UCSD-AML1 (cell line): ENCODE measurements around the gene EMP3.

ENCODE experiments used
- DNase-seq: peaks from one replicate; lab custom pipeline; 2025; ENCODE audit not compliant: unreplicated experiment; lab: John Stamatoyannopoulos, UW

Gene EMP3

DNA sequence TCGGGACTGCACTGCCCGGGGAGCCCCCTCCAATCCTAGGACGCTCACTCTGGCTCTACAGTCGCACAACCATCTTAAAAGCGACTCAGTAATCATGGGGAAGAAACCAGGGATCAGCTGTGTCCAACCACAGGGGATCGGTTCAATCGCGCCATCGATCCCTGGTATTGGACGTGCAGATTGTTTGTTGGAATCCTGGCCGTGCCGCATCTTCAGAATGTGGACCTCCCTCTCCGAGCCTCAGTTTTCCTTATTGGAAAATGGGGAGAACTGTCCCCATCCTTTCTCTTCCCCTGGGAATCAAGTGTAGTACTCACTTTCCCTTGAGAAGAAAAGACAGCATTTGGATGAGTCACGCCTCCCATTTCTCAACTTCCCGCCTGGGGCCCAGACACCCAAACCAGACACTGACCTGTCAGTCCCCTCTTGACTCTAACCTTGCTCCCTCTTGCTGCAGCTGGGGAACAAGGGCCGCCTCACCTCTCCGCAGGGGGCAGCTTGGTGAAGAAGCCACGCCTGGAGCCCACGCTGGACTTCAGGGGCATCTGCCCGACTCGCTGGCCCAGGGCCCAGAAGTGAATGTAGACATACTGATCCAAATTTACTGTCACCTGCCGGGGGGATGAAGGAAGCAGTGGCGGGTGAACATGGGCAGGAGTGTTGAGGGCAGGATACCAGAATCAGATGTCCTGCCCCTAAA lies 17.6 kb downstream of the EMP3 start:
- DNase-seq: no peak

DNA sequence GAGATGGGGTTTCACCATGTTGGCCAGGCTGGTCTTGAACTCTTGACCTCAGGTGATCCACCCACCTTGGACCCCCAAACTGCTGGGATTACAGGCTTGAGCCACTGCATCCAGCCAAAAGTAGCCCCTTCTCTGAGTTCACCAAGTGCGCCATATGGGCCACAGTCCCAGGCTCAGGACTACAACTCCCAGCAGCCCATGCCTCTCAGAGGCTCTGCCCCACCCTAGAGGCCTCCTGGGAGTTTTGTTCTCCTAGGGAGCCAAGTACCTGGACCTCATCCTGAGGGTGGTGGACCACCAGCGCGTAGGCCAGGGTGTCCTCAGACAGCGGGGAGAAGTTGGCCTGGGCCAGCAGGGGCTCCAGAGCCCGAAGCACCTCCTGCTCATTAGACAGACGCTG lies 19.5 kb downstream of the EMP3 start:
- DNase-seq: no peak

DNA sequence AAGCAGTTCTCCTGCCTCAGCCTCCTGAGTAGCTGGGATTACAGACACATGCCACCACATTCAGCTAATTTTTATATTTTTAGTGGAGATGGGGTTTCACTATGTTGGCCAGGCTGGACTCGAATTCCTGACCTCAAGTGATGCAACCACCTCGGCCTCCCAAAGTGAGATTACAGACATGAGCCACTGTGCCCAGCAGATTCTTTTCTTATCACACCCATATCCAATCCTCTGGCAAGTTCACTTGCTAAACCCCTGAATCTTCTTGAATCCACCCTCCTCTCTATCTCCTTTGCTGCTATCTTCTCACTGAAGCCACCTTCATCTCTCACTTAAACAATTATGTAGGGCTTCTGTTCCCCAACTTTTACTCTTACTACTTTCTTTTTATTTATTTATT lies 20.8 kb downstream of the EMP3 start:
- DNase-seq: no peak

DNA sequence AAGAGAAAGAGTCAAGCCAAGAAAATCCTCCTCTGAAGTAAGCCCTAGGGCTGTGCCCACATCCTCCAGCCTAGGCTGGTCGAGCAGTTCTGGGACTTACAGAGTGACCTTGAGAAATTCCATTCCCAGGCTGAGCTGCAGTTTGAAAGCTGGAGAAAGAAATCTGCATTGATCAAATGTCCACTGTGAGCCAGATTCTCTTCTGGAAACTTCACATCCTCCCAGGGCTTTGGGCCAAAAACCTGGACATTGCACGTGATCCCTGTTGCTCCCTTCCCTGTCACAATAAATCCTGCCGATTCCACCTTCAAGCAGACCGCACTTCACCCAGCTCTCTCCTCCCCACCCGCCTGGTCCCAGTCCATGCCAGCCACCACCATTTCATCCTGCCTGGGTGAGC lies 22.7 kb downstream of the EMP3 start:
- no peak for DNase-seq

DNA sequence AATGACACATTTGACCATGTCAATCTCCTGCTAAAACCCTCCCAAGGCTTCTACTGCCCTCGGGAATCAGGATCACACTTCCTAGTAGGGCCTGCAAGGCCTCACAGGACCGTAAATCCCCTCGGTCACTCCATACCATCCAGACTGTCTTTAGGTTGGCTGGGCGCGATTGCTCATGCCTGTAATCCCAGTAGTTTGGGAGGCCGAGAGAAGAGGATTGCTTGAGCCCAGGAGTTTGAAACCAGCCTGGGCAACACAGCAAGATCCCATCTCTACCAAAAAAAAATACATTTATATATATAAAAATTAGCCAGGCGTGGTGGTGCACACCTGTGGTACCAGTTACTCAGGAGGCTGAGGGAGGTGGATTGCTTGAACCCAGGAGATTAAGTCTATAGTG lies 23.4 kb downstream of the EMP3 start:
- no peak for DNase-seq

DNA sequence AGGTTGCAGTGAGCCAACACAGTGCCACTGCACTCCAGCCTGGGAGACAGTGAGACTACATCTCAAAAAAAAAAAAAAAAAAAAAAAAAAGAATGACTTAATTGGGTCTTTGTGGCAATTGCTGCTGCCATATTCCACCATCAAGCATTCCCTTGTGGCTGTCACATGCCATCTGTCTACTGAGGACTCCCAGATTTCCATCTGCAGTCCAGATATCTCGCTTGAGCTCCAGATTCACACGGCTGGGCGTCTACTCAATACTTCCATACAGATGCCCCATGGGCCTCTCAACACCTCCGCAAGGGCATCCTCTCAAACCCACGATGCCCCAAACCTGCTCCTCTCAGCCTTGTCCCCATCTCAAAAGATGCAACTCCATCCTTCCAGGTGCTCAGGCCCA lies 25.5 kb downstream of the EMP3 start:
- DNase-seq: no peak

DNA sequence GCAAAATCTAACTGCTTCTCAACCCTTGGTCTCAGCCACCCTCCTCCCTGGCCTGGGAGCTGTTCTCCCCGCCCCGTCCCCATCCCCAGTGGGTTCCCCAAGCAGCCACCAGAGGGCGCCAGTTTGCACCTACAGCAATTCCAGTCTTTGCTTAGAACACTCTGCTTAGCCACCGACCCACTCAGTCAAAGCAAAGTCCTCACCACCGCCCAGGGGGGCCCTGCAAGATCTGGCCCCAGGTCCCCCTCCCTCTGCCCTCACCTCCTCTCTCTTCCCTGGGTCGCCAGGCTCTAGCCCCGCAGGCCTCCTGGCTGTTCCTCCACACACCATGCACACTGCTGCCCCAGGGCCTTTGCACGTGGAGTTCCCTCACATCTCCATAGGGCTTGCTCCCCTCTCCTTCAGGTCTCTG lies 26.0 kb downstream of the EMP3 start:
- DNase-seq: peak; percentile 75

DNA sequence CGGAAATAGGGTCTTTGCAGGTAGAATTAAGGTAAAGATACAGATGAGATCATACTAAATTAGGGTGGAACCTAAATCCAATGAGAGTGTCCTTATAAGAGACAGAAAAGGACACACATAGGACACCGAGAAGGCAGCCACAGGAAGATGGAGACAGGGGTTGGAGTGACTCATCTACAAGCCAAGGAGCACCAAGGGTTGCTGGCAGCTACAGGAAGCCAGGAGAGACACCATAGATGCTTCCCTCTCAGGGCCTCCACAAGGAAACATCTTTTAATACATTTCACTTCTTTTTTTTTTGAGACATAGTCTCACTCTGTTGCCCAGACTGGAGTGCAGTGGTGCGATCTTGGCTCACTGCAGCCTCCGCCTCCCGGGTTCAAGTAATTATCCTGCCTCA lies 28.3 kb downstream of the EMP3 start:
- DNase-seq: no peak

DNA sequence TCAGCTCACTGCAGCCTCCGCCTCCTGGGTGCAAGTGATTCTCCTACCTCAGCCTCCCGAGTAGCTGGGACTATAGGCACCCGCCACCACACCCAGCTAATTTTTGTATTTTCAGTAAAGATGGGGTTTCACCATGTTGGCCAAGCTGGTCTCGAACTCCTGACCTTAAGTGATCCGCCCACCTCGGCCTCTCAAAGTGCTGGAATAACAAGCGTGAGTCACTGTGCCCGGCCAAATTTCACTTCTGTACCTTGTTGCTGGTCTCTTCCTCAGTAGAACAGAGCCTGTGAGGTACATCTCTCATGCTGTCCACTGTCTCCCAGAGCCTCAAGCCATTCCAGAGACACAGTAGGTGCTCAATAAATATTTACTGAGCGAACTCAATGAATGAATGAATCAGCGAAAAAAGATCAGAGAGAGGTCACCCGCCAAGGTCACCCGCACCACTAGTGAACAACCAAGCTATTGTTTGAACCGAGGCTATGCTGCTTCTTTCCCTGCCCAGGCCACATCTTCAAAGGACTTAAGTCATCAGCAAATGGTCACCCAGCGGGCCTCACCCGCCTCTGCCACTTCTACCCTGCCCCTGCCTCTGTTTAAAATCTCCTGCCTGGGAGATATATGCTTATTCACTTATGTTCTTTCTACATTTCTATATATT lies 29.1 kb downstream of the EMP3 start:
- no peak for DNase-seq

DNA sequence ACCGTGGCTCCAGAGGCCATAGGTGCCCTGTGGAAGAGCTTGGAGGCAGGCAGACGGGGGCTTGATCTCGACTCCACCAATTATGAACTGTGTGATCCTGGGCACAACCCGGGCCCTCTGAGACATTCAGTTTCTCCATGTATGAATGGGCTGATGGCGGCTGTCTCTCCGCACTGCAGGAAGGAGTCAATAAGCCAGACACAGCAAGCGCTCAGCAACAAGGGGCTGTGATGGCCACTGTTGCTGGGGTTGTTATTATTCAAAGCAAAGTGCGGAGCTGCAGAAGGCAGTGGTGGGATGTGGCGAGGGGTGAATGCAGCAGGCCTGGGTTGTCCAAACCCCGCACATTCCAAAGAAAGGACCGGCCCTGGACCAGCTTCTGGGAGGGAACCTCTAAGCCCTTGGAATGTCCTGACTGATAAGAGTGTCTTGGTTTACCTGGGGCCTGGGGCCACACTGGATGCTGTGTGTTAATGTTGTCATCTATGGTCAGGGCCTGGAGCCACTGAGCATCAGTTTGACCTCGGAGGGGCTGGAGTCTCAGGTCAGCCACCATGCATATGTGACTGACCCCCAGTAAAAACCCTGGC lies 30.1 kb downstream of the EMP3 start:
- DNase-seq: no peak

DNA sequence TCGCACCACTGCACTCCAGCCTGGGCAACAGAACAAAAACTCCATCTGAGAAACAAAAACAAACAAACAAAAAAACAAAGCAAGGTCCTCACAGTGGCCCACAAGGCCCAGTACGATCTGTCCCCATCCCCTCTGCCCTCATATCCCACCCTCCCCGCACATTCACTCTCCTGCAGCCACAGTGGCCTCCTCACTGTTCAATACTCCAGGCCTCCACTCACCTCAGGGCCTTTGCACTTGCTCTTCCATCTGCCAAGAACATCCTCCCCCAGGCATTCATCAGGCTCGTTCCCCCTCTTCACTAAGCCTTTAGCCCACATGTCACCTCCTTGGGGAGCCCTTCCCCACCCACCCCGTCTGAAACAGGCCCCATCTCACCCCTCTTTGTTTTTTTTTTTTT lies 33.8 kb downstream of the EMP3 start:
- DNase-seq: no peak

DNA sequence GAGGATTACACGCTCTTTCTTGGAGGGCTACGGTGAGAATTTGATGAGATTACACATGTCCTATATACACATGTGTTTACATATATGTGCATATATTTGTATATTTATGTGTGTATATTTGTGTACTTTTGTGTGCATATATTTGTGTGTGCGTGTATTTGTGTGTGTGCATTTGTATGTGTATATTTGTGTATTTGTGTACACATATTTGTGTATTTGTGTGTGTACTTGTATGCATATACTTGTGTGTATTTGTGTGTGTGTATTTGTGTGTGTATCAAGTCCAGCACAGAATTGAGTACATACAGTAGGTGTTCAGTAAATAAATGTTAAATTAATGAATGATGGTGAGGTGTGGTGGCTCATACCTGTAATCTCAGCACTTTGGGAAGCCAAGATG lies 36.6 kb downstream of the EMP3 start:
- no peak for DNase-seq

DNA sequence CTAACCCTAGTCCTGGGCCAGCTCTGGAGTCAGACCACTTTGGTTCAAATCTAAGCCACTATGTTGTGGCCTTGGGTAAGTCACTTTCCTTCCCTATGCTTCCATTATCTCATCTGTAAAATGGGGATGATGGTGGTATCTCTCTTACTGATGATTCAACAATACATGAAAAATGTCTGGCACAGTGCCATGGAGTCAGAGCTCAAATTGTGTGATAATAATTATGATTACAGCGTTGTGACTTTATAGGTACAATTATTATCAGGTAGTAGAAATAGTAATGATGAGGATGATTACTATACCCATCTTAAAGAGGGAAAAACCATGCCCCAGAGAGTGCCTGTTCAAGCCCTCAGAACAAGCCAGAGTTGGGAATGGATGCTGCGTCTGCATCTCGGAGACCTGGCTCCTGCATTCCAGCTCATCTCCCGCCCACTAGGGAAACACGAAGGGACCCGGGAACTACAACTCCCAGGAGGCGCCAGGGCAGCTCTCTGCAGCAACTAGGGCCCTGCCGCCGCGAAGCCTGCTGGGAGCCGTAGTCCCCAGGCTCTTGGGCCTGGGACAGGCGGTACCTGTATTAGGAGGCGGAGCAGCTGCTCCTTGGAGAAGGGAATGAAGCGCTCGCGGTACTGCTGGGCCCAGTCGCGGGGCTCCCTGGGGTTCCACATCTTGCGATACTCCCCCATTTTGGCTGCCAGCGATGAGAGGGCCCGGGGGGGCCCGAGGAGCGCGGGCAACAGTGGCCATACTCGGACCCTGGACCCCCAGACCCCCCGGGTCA lies 37.6 kb downstream of the EMP3 start:
- peak; percentile 91 for DNase-seq

DNA sequence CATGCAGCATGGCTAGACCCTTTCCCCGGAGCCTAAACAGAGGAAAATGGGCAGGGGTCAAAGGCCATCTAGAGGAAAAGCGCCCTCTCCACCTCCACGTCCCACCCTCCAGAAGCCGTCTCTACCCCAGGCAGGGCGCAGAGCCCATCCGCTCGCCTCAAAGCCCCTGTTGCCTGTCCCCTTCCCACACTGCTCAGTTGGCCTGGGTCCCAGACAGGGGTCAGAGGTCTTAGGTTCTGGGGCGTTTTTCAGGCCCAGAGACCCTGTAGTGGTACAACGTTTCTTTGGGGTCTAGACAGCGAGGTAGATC lies 38.1 kb downstream of the EMP3 start:
- DNase-seq: no peak

DNA sequence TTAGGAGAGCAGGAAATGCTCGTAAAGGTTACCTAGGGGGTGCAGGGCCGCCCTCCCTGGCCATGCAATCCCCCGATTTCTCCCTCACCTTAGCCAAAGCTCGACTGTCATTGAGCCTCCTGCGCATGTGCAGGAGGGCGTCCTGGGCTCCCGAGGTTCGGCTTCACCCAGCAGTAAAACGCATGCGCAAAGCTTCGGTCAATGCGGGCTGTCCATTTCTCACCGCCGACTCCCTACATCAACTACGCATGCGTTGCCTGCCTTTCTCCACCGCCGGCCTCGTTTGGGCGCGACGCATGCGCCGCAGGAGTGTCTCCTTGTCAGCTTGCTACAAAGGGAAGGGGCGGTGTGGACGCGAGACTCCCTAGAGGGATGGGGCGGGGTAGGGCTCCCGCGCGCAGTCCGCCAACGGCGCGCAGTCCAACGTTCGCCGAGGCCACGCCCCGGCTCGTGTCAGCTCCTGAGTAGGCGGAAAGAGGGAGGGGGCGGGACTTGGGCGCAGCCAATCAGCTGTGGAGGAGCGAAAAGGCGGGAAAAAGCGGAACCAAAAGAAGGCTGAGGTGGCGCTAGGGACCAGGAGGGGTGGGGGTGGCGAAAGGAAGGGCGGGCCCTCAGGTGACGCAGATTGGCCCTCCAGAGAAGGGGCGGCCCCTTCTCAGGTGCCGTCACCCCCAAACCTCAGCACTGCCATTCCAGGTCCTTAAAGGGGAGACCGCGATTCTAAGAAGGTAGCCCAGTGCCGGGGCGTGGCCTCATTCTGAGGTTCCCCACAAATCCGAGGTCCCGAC lies 38.7 kb downstream of the EMP3 start, which contains the start of the genes SYNGR4 and TMEM143:
Gene SYNGR4, plus strand, starts transcription at position 558 of the 788 bp plus-strand sequence. CDS start 1,476 bp downstream, outside the sequence.
Gene TMEM143, minus strand, starts transcription at position 131 of the 788 bp plus-strand sequence. Its CDS starts 20 bp downstream, at position 111.
- DNase-seq: peak; percentile 100

DNA sequence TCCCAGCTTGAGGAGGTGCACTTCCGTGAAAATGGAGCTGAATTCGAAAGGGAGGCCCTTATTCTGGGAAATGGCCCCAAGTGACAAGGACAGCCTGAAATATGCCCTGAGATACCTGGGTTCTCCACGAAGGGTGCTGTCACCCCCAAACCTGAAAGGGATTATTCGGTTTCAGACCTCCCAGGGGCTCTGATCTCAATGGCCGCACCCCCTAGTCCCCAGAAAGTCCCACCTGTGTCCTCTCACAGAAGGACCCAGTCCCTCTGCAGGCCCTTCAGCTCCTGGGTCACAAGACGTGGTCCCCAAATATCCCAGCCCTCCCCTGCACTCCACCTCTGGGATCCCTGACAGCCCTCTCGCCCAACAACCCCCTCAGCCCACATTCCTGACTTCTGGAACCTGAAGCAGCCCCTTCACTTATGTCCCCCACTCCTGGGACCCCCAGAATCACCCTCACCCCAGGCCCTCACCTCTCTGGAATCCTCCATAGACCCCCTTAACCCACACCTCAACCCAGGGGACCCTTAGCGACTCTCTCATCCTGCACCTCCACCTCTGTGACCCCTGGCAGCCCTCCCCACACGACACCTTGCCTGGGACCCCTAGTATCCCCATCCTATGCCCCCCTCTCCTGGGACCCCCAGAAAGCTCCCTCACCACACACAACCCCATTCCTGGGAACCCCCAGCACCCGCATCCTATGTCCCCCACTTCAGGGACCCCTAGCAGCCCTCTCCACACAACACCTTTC lies 39.4 kb downstream of the EMP3 start:
- DNase-seq: no peak

DNA sequence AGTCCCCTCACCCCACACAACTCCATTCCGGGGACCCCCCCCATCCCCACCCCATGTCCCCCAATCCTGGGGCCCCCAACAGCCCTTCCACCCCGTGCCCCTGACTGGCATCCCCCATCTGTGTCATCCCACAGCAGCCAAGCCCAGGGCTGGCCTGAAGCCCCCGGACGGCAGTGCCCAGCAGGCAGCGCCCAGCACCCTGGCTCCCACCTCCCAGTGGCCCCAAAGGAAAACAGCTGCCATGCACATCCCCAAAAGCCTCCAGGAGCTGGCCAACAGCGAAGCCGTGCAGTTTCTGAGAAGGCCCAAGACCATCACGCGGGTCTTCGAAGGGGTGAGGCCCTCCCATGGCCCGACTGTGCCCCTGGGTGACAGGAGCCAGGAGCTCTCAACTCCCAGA lies 40.2 kb downstream of the EMP3 start:
- DNase-seq: no peak

DNA sequence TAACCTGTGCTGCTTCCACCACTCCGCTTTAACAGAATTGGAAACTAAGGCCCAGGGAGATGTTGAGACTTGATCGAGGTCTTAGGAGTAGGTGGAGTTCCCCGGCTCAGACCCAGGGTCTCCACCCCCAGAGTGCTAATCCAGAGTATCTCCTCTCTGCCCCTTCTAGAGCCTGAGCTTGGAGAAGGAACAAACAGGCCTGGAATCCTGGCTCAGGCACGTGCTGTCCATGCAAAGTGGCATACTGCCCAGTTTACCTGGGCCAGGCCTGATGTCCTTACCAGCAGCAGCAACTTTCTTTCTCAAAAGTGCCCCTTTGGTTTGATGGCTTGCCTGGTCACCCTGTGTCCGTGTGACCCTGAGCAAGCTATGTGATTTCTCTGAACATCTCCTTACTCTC lies 42.5 kb downstream of the EMP3 start:
- no peak for DNase-seq

DNA sequence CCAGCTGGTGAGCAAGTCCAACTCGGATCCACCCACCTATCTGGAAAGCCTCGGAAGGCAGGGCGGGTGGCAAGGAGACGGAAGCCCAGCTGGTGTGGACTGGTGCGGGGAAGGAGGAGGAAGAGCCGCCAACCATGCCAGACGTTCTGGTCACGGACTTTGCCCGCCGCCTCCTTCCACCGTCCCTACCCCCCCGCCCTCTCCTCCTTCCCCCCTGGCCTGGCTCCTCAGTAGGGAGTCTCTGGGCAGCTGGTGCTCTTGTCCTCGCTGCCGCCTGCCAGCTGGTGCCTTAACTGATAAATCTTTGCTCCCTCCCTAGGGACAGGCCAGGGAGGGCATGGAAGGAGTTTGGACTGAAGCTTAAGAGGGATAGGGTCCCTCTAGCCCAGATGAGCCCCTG lies 43.6 kb downstream of the EMP3 start:
- no peak for DNase-seq

DNA sequence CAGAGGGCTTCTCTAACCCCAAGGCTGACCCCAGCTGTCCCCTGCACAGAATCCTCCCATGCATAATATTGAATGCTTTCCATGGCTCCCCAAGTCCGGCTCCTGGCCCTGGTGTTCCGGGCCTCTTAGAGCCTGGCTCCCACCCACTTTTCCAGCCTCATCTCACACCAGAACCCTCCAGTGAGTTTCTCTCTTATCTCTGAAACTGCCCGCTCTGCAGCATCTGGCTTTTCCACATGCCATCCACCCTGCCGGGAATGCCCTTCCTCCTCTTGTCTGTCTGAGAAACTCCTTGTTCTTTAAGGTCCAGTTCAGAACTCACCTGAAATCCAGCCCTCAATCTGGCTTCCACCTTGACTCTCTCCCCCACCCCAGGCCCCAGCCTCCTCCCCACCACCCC lies 45.6 kb downstream of the EMP3 start:
- DNase-seq: no peak
